ENCODE measurements around the gene ERI3. TPM values are rescaled to one million over a fixed set of nuclear protein-coding genes. Genes with fewer than 3 reads are reported as not detected.

The ERI3 gene
- total RNA-seq, 3 donors from 2014 or later, result 35.8 to 49.2 (median 41.1) TPM

- intact Hi-C loops (cut with DNase I; ENCODE audit: low total_unique reads), result no loop called here
- Histone ChIP-seq H3K9me3 (no peaks in the 10 kb centered on the region), H3K4me3 (no peak overlapping the region), H3K36me3 (no peaks in the 10 kb centered on the region), H3K27me3 (peaks cover 0 to 5% of the 10 kb centered on the region in 2 donors), H3K27ac (no peak overlapping the region), H3K4me1 (no peaks in the 10 kb centered on the region)
- TF ChIP-seq POLR2A (IDR thresholded peaks at IDR 0.05) (no peak), CTCF (IDR thresholded peaks at IDR 0.05) (no peak), POLR2AphosphoS5 (IDR thresholded peaks at IDR 0.05) (no peak)
- DNase-seq (ENCODE audit: low spot score in 2 of 2), result no peak
Observed at GRCh38 chr1:44388551-44388950, 33.5 kb upstream of the ERI3 start.

GRCh38 chr1:44380666-44381177 lies 25.7 kb upstream of the ERI3 start:
- Histone ChIP-seq H3K36me3 (no peaks in the 10 kb centered on the region), H3K9me3 (no peaks in the 10 kb centered on the region), H3K27me3 (no peaks in the 10 kb centered on the region), H3K4me3 (no peak overlapping the region), H3K4me1 (no peaks in the 10 kb centered on the region), H3K27ac (no peak overlapping the region)
- intact Hi-C loops (cut with DNase I; ENCODE audit: low total_unique reads), result no loop called here
- no peak for TF ChIP-seq POLR2A (IDR thresholded peaks at IDR 0.05)
- no peak for TF ChIP-seq POLR2AphosphoS5 (IDR thresholded peaks at IDR 0.05)
- TF ChIP-seq CTCF (IDR thresholded peaks at IDR 0.05), result no peak
- DNase-seq (ENCODE audit: low spot score in 2 of 2), result no peak

GRCh38 chr1:44377925-44378784 lies 23.1 kb upstream of the ERI3 start:
- H3K27me3 ChIP-seq, result no peaks in the 10 kb centered on the region
- no peak for DNase-seq (ENCODE audit: low spot score in 2 of 2)
- H3K27ac ChIP-seq, result no peak overlapping the region
- H3K36me3 ChIP-seq, result no peaks in the 10 kb centered on the region
- H3K4me3 ChIP-seq, result no peak overlapping the region
- intact Hi-C loops (cut with DNase I; ENCODE audit: low total_unique reads), result no loop called here
- H3K4me1 ChIP-seq, result no peaks in the 10 kb centered on the region
- H3K9me3 ChIP-seq, result no peaks in the 10 kb centered on the region
- TF ChIP-seq POLR2AphosphoS5 (IDR thresholded peaks at IDR 0.05) (no peak), CTCF (IDR thresholded peaks at IDR 0.05) (peak in 2 of 3 donors; percentile 40 to 44)

- TF ChIP-seq POLR2A (IDR thresholded peaks at IDR 0.05), result no peak
- TF ChIP-seq POLR2AphosphoS5 (IDR thresholded peaks at IDR 0.05), result no peak
- TF ChIP-seq CTCF (IDR thresholded peaks at IDR 0.05), result no peak
- H3K4me1 ChIP-seq, result no peaks in the 10 kb centered on the region
- H3K27me3 ChIP-seq, result no peaks in the 10 kb centered on the region
- H3K4me3 ChIP-seq, result no peak overlapping the region
- no peak for DNase-seq (ENCODE audit: low spot score in 2 of 2)
- H3K36me3 ChIP-seq, result no peaks in the 10 kb centered on the region
- H3K9me3 ChIP-seq, result no peaks in the 10 kb centered on the region
- intact Hi-C loops (cut with DNase I; ENCODE audit: low total_unique reads), result no loop called here
- H3K27ac ChIP-seq, result no peak overlapping the region
Observed at GRCh38 chr1:44375547-44375946, 20.5 kb upstream of the ERI3 start.

- Histone ChIP-seq H3K27ac (no peak overlapping the region), H3K27me3 (no peaks in the 10 kb centered on the region), H3K4me1 (no peaks in the 10 kb centered on the region), H3K4me3 (no peak overlapping the region), H3K9me3 (no peaks in the 10 kb centered on the region), H3K36me3 (no peaks in the 10 kb centered on the region)
- intact Hi-C loops (cut with DNase I; ENCODE audit: low total_unique reads), result no loop called here
- DNase-seq (ENCODE audit: low spot score in 2 of 2), result no peak
- TF ChIP-seq POLR2A (IDR thresholded peaks at IDR 0.05) (no peak), POLR2AphosphoS5 (IDR thresholded peaks at IDR 0.05) (no peak), CTCF (IDR thresholded peaks at IDR 0.05) (no peak)
Observed at GRCh38 chr1:44371206-44371605, 16.1 kb upstream of the ERI3 start.
